Chondrocyte (in vitro differentiated cells): ENCODE results near the gene IKZF4. TPM values are rescaled to one million over a fixed set of nuclear protein-coding genes. Genes with fewer than 3 reads are reported as not detected.

Source experiments
- DNase-seq: peaks from one replicate; pipeline ENCODE4 v3.0.0; 2021; ENCODE audit warnings: mixed read lengths, low spot score
- H3K27ac Mint-ChIP-seq: one replicate; pipeline ENCODE4 v1.8.0; 2021; ENCODE audit warnings: mild to moderate bottlenecking, moderate library complexity, mixed read lengths; ENCODE audit not compliant: unreplicated experiment
- H3K27me3 Mint-ChIP-seq: 2 replicates; pipeline ENCODE4 v1.8.0; 2021; ENCODE audit warnings: low read depth, mixed read lengths
- H3K36me3 Mint-ChIP-seq: 2 replicates; pipeline ENCODE4 v1.8.0; 2021; ENCODE audit warnings: low read depth, mixed read lengths
- H3K4me1 Mint-ChIP-seq: 2 replicates; pipeline ENCODE4 v1.8.0; 2021; ENCODE audit warnings: low read depth, mild to moderate bottlenecking, mixed read lengths
- H3K4me3 Mint-ChIP-seq: one replicate; pipeline ENCODE4 v1.8.0; 2021; ENCODE audit warnings: mild to moderate bottlenecking, moderate library complexity, mixed read lengths; ENCODE audit not compliant: unreplicated experiment
- H3K9me3 Mint-ChIP-seq: 2 replicates; pipeline ENCODE4 v1.8.0; 2021; ENCODE audit warnings: low read depth, mixed read lengths
- CTCF ChIP-seq: fragments of 200-600 bp; sonication (generic); IDR thresholded peaks from 2 replicates; pipeline ENCODE4 v1.5.0; 2021; ENCODE audit warnings: antibody characterized with exemption, mild to moderate bottlenecking, moderate library complexity
- long read RNA-seq: library from polyadenylated mRNA; stranded (forward); transcript quantifications from one replicate; pipeline ENCODE4 v2.0.0, GENCODE V29; 2021
- total RNA-seq: library from RNA; stranded (reverse); gene quantifications from 3 replicates; pipeline ENCODE4 v1.2.1, GENCODE V29; 2021

IKZF4 gene
- 5.3 to 6.1 TPM (median 5.7 TPM) in 3 replicates for total RNA-seq
- long read RNA-seq = 0 reads

- peaks cover 17% of the 10 kb centered on the region for H3K4me1 Mint-ChIP-seq
- no peaks in the 10 kb centered on the region for H3K27me3 Mint-ChIP-seq
- DNase-seq = no peak
- H3K27ac Mint-ChIP-seq = no peak within 1 kb of the TSS
- H3K4me3 Mint-ChIP-seq = peak within 1 kb of the TSS; percentile 69
- no peaks in the 10 kb centered on the region for H3K9me3 Mint-ChIP-seq
- TF ChIP-seq CTCF = no peak
- H3K36me3 Mint-ChIP-seq = peaks cover 4% of the 10 kb centered on the region
Observed at GRCh38 chr12:56020423-56021184, at the start of gene IKZF4. Gene IKZF4 (plus strand): TSS chr12:56021043. CDS start chr12:56021494, 451 bp downstream.

- Mint-ChIP-seq H3K4me3 (no peak overlapping the region), H3K27ac (no peak overlapping the region), H3K36me3 (peaks cover 1% of the 10 kb centered on the region), H3K4me1 (peaks cover 25% of the 10 kb centered on the region), H3K9me3 (no peaks in the 10 kb centered on the region), H3K27me3 (no peaks in the 10 kb centered on the region)
- no peak for TF ChIP-seq CTCF
- DNase-seq = no peak
Observed at GRCh38 chr12:55972042-55972441, 48.8 kb upstream of the IKZF4 start.

- Mint-ChIP-seq H3K27ac (no peak overlapping the region), H3K4me3 (no peak overlapping the region), H3K36me3 (peaks cover 1% of the 10 kb centered on the region)
Observed at GRCh38 chr12:55972456-55972855, 48.4 kb upstream of the IKZF4 start.

GRCh38 chr12:55972911-55973598 is 47.8 kb upstream of the IKZF4 start:
- Mint-ChIP-seq H3K27me3 (no peaks in the 10 kb centered on the region), H3K36me3 (peaks cover 1% of the 10 kb centered on the region), H3K4me3 (no peak overlapping the region), H3K27ac (no peak overlapping the region), H3K9me3 (no peaks in the 10 kb centered on the region), H3K4me1 (peaks cover 15% of the 10 kb centered on the region)
- DNase-seq = peak; percentile 24
- no peak for TF ChIP-seq CTCF

More at GRCh38 chr12:55972456-55972855, 48.4 kb upstream of the IKZF4 start:
- peaks cover 21% of the 10 kb centered on the region for H3K4me1 Mint-ChIP-seq
- TF ChIP-seq CTCF = no peak
- no peaks in the 10 kb centered on the region for H3K9me3 Mint-ChIP-seq
- no peak for DNase-seq
- H3K27me3 Mint-ChIP-seq = no peaks in the 10 kb centered on the region

GRCh38 chr12:55973599-55974307 is 47.1 kb upstream of the IKZF4 start, which contains the start of gene RAB5B:
Gene RAB5B (plus strand): TSS chr12:55974078. CDS start chr12:55986961, 12,883 bp downstream.
- no peaks in the 10 kb centered on the region for H3K9me3 Mint-ChIP-seq
- DNase-seq = peak; percentile 100
- H3K36me3 Mint-ChIP-seq = peaks cover 4% of the 10 kb centered on the region
- H3K4me3 Mint-ChIP-seq = no peak within 1 kb of the TSS
- H3K27me3 Mint-ChIP-seq = no peaks in the 10 kb centered on the region
- H3K27ac Mint-ChIP-seq = no peak within 1 kb of the TSS
- TF ChIP-seq CTCF = peak; percentile 8
- H3K4me1 Mint-ChIP-seq = peaks cover 16% of the 10 kb centered on the region
